Measurements from ENCODE around the gene VSIG4. TPM values are rescaled to one million over a fixed set of nuclear protein-coding genes. Genes with fewer than 3 reads are reported as not detected.

VSIG4 gene
- total and polyA plus RNA-seq, 2 of the 8 experiments (the other 6 are each of a cell fraction or from before 2014, with no cell fraction given), result not detected

DNA sequence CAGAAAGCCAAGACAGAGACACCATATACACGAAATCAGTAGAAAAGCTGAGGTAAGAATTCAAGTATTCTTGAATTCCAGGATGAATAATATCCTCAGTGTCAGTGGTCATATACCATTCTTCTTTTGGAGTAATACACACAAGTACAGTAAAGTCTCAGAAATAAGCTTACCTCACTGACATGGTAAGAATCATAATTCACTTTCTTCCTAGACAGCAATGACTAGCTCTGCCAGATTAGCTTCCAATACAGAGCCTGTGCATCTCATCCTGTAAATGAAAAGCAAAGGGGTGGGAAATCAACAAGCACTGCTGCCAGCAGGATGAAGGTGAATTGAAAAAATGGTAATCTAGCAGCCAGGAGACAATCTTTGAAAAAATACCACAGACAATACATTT, 31.2 kb upstream of the VSIG4 start:
- no peak overlapping the region for H3K4me2 ChIP-seq (ENCODE audit: insufficient read depth in 1 of 2, low read depth in 2 of 2, low read length in 2 of 2)
- H3K4ac ChIP-seq (replicated peaks; ENCODE audit: insufficient read length, low read depth, low read length), result no peak overlapping the region
- no peak overlapping the region for H3K27ac ChIP-seq (ENCODE audit: low read depth, low read length)
- H2BK15ac ChIP-seq (ENCODE audit: low read length), result no peak overlapping the region
- no peak overlapping the region for H4K91ac ChIP-seq (replicated peaks; ENCODE audit: insufficient read length, low read length)
- H2AFZ ChIP-seq (ENCODE audit: low read length), result no peak overlapping the region
- no peak overlapping the region for H3K14ac ChIP-seq (ENCODE audit: insufficient read length)
- no peak overlapping the region for H2BK12ac ChIP-seq (ENCODE audit: low read depth, low read length)
- H3K4me3 ChIP-seq (ENCODE audit: extremely low read depth in 1 of 4, insufficient read depth in 2 of 4, low read depth in 3 of 4, low read length in 4 of 4), result no peak overlapping the region
- 25% methylated on average over 1 of the region's 1 CpG; no CpG with 5 or more reads in 1 of the 2 experiments for WGBS, 2 experiments (ENCODE audit: extremely low coverage in 1 of 2, insufficient coverage in 1 of 2, insufficient read length in 1 of 2, insufficient replicate concordance in 2 of 2, low coverage in 1 of 2, low lambda C conversion rate in 2 of 2, missing lambda C conversion rate in 1 of 2)
- no peak overlapping the region for H2BK120ac ChIP-seq (replicated peaks; ENCODE audit: low read depth, low read length)
- H3K56ac ChIP-seq (replicated peaks; ENCODE audit: insufficient read length, low read depth, low read length), result no peak overlapping the region
- CTCF ChIA-PET (ENCODE audit: partially characterized antibody), result no interaction called here
- no peak for FAIRE-seq
- no peak for DNase-seq (ENCODE audit: low read depth in 1 of 2, low spot score in 2 of 2)
- H3K23me2 ChIP-seq (ENCODE audit: low read depth, low read length), result no peaks in the 10 kb centered on the region
- H3K36me3 ChIP-seq (ENCODE audit: control insufficient read depth in 2 of 4, insufficient read depth in 4 of 4, low read length in 3 of 4), result no peaks in the 10 kb centered on the region
- no peak overlapping the region for H3K23ac ChIP-seq (ENCODE audit: insufficient read length)
- H3K79me1 ChIP-seq (ENCODE audit: low read depth, low read length), result no peaks in the 10 kb centered on the region
- H4K5ac ChIP-seq (ENCODE audit: insufficient read length, low read depth, low read length), result no peak overlapping the region
- POLR2A ChIA-PET (ENCODE audit: partially characterized antibody), result no interaction called here
- H3K79me2 ChIP-seq (ENCODE audit: control insufficient read depth in 1 of 2, insufficient read depth in 2 of 2, low read length in 2 of 2), result no peaks in the 10 kb centered on the region
- H4K20me1 ChIP-seq (replicated peaks in 1 of 2; ENCODE audit: control insufficient read depth in 1 of 2, insufficient read depth in 2 of 2, low read length in 2 of 2), result no peaks in the 10 kb centered on the region
- H3K4me1 ChIP-seq (replicated peaks in 1 of 4; ENCODE audit: control insufficient read depth in 3 of 4, insufficient read depth in 4 of 4, low read length in 3 of 4), result no peaks in the 10 kb centered on the region
- H3K27me3 ChIP-seq (replicated peaks in 1 of 4; ENCODE audit: control insufficient read depth in 3 of 4, extremely low read depth in 1 of 4, insufficient read depth in 3 of 4, low read length in 3 of 4), result no peaks in the 10 kb centered on the region
- peaks cover 2 to 18% of the 10 kb centered on the region in 2 experiments; a peak in 2 of 4 replicates for H3K9me3 ChIP-seq (ENCODE audit: insufficient read depth in 2 of 2, low read depth in 1 of 2, low read length in 1 of 2)
- H3K18ac ChIP-seq (ENCODE audit: extremely low read depth, low read length), result no peak overlapping the region
- H4K8ac ChIP-seq (ENCODE audit: extremely low read depth, insufficient read depth, low read length), result no peak overlapping the region
- no peak overlapping the region for H2AK5ac ChIP-seq (ENCODE audit: low read depth, low read length)
- H2BK5ac ChIP-seq (ENCODE audit: low read depth, low read length), result no peak overlapping the region
- H2BK20ac ChIP-seq (ENCODE audit: low read length), result no peak overlapping the region
- H3K9ac ChIP-seq (replicated peaks in 1 of 4; ENCODE audit: extremely low read depth in 1 of 4, low read depth in 3 of 4, low read length in 3 of 4), result no peak overlapping the region
- TF ChIP-seq, protein P1, sequence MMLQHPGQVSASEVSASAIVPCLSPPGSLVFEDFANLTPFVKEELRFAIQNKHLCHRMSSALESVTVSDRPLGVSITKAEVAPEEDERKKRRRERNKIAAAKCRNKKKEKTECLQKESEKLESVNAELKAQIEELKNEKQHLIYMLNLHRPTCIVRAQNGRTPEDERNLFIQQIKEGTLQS (IDR thresholded peaks at IDR 0.05; ENCODE audit: insufficient read depth, low read depth, low read length), result no peak
- TF ChIP-seq POLR2A (IDR thresholded peaks at IDR 0.05; ENCODE audit: control extremely low read depth in 1 of 2, low read depth in 2 of 2, low read length in 2 of 2) (no peak), FOSL1 (IDR thresholded peaks at IDR 0.05; ENCODE audit: insufficient read depth, low read depth, low read length) (no peak)
- TF ChIP-seq, protein P2, sequence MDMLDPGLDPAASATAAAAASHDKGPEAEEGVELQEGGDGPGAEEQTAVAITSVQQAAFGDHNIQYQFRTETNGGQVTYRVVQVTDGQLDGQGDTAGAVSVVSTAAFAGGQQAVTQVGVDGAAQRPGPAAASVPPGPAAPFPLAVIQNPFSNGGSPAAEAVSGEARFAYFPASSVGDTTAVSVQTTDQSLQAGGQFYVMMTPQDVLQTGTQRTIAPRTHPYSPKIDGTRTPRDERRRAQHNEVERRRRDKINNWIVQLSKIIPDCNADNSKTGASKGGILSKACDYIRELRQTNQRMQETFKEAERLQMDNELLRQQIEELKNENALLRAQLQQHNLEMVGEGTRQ (IDR thresholded peaks at IDR 0.05; ENCODE audit: low read length), result no peak

Data from H1 (cell line).